SU-DHL-6 (cell line): ENCODE measurements around the gene TRIP10.

Experiments
- H2AFZ ChIP-seq: fragments of 200-600 bp; sonication (generic); 2 replicates; pipeline ENCODE4 v1.6.1; 2014; ENCODE audit warnings: low read depth, mild to moderate bottlenecking, moderate library complexity, mixed read lengths, antibody characterized with exemption, low read length; ENCODE audit not compliant: severe bottlenecking
- H3F3A ChIP-seq: fragments of 200-600 bp; shearing (Covaris generic); 2 replicates; pipeline ENCODE4 v1.6.0; 2016; ENCODE audit warnings: antibody characterized with exemption, mild to moderate bottlenecking; ENCODE audit not compliant: insufficient read depth
- H3K27ac ChIP-seq: fragments of 200-600 bp; sonication (generic); 2 replicates; pipeline ENCODE4 v1.5.1; 2016; ENCODE audit warnings: low read depth, mild to moderate bottlenecking, low read length, moderate library complexity, mixed read lengths
- H3K27me3 ChIP-seq: fragments of 200-600 bp; sonication (generic), shearing (Covaris generic); 2 replicates; pipeline ENCODE4 v1.6.0; 2014; ENCODE audit warnings: mild to moderate bottlenecking, low read length
- H3K36me3 ChIP-seq: fragments of 200-600 bp; sonication (generic); 2 replicates; pipeline ENCODE4 v1.6.1; 2014; ENCODE audit warnings: mild to moderate bottlenecking, low read length, mixed read lengths
- H3K4me2 ChIP-seq: fragments of 300-600, 200-600 bp; shearing (Covaris generic), sonication (generic); 2 replicates; pipeline ENCODE4 v1.6.0; 2014; ENCODE audit warnings: low read length, low read depth, mild to moderate bottlenecking; ENCODE audit not compliant: poor library complexity, severe bottlenecking
- H3K4me3 ChIP-seq: fragments of 200-600 bp; sonication (generic); 2 replicates; pipeline ENCODE4 v1.5.1; 2014; ENCODE audit warnings: antibody characterized with exemption, low read length, mild to moderate bottlenecking, mixed read lengths; ENCODE audit not compliant: insufficient read depth, poor library complexity, severe bottlenecking
- H3K79me2 ChIP-seq: fragments of 200-600 bp; sonication (generic); 2 replicates; pipeline ENCODE4 v1.6.1; 2014; ENCODE audit warnings: mild to moderate bottlenecking, low read length, moderate library complexity; ENCODE audit not compliant: insufficient read depth
- H3K9ac ChIP-seq: fragments of 200-600 bp; sonication (generic); 2 replicates; pipeline ENCODE4 v1.7.0; 2014; ENCODE audit warnings: mild to moderate bottlenecking, low read length
- H3K9me2 ChIP-seq: fragments of 200-600 bp; sonication (generic); replicated peaks from 2 replicates; pipeline ENCODE4 v1.6.1; 2014; ENCODE audit warnings: low read length; ENCODE audit not compliant: insufficient read depth
- H3K9me3 ChIP-seq: fragments of 200-600 bp; sonication (generic); 2 replicates; pipeline ENCODE4 v1.6.1; 2014; ENCODE audit warnings: low read length, mixed read lengths; ENCODE audit not compliant: insufficient read depth
- H4K20me1 ChIP-seq: fragments of 200-600 bp; sonication (generic); 2 replicates; pipeline ENCODE4 v1.6.1; 2014; ENCODE audit warnings: low read depth, mild to moderate bottlenecking, antibody characterized with exemption, low read length, moderate library complexity, mixed read lengths
- CTCF ChIP-seq: fragments of 200-600 bp; sonication (generic); IDR thresholded peaks from one replicate; pipeline ENCODE4 v1.5.1; 2017; ENCODE audit warnings: antibody characterized with exemption, mild to moderate bottlenecking, low read length, moderate library complexity; ENCODE audit not compliant: insufficient read depth, poor library complexity, severe bottlenecking
- EZH2phosphoT487 ChIP-seq: fragments of 200-600 bp; sonication (generic), shearing (Covaris generic); conservative IDR thresholded peaks from 2 replicates; pipeline ENCODE4 v1.6.1; 2018; ENCODE audit warnings: mild to moderate bottlenecking, antibody characterized with exemption, low read length, moderate library complexity, mixed read lengths

TRIP10 gene

GRCh38 chr19:6772028-6772865 is 32.8 kb downstream of the TRIP10 start, which contains the start of gene VAV1:
VAV1 (plus strand) TSS chr19:6772708; CDS start chr19:6772808, 100 bp downstream.
- H4K20me1 ChIP-seq: peaks cover 3% of the 10 kb centered on the region; the same call in 1 of the 2 replicates
- peak within 1 kb of the TSS; percentile 79 for H3K4me2 ChIP-seq
- H3K36me3 ChIP-seq: no peaks in the 10 kb centered on the region
- H3K4me3 ChIP-seq: peak within 1 kb of the TSS; percentile 91
- H3F3A ChIP-seq: peaks cover 20% of the 10 kb centered on the region
- peaks cover 43% of the 10 kb centered on the region for H3K79me2 ChIP-seq
- TF ChIP-seq EZH2phosphoT487 (no peak), CTCF (peak; percentile 17)
- H3K27me3 ChIP-seq: no peaks in the 10 kb centered on the region
- H3K27ac ChIP-seq: peak within 1 kb of the TSS; percentile 90
- H3K9me2 ChIP-seq: no peaks in the 10 kb centered on the region
- no peaks in the 10 kb centered on the region for H3K9me3 ChIP-seq
- H3K9ac ChIP-seq: peak within 1 kb of the TSS; percentile 91
- H2AFZ ChIP-seq: peak within 1 kb of the TSS; percentile 37

DNA sequence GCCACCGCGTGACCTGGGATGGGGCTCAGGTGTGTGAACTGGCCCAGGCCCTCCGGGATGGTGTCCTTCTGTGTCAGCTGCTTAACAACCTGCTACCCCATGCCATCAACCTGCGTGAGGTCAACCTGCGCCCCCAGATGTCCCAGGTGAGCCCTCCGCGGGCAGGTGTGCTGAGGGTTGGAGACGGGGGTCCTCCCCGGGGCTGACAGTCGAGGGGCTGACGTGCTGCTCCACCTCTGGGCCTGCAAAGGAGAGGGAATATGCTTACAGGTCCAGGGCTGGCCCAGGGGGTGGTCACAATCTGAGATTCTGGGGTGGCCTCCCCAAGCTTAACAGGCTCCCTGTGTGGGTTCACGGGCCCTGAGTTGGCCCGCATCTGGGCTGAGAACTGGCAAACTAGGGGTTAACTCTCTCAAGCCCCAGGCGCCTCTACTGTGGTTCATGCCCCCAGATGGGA is 33.4 kb downstream of the TRIP10 start:
- Histone ChIP-seq H3K9me3 (no peaks in the 10 kb centered on the region), H4K20me1 (peaks cover 3% of the 10 kb centered on the region; the same call in 1 of the 2 replicates), H3K9ac (peak overlapping the region; percentile 91), H3F3A (peaks cover 18% of the 10 kb centered on the region), H3K27ac (peak overlapping the region; percentile 90), H3K4me2 (peak overlapping the region; percentile 79), H3K79me2 (peaks cover 50% of the 10 kb centered on the region), H3K36me3 (no peaks in the 10 kb centered on the region), H3K4me3 (peak overlapping the region; percentile 91), H2AFZ (no peak overlapping the region), H3K9me2 (no peaks in the 10 kb centered on the region), H3K27me3 (no peaks in the 10 kb centered on the region)
- TF ChIP-seq CTCF: no peak
- no peak for TF ChIP-seq EZH2phosphoT487

DNA sequence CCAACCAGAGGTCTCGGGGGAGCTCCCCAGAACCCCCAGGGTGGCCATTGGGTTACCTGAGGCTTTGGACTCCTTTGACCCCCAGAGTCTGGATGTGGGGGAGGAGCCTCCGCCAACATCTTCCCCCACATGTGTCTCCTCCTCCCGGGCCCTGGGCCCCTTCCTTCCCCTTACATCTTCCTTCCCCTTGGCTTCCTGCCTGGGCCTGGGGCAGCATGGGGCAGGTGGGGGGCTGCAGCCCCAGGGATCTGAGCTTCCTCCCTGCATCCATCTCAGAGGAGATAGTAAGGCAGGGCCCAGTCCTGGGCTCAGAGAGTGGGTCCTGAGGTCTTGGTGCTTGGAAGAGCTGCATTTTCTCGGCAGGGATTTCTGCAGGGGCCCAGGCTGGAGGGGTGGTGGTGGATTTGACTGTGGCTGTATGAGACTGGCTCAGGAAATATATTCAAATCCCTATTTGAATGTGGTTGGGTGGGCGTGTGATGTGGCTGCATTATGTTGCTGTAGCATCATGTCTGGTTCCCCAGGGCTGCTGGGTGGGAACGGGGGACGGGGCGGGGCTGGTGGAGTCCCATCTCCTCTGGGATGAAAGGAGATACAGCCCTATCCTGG is 33.9 kb downstream of the TRIP10 start:
- Histone ChIP-seq H4K20me1 (peaks cover 3% of the 10 kb centered on the region; the same call in 1 of the 2 replicates), H3K36me3 (no peaks in the 10 kb centered on the region), H2AFZ (no peak overlapping the region), H3K4me3 (peak overlapping the region; percentile 91), H3K9me2 (no peaks in the 10 kb centered on the region), H3K4me2 (peak overlapping the region; percentile 79), H3F3A (peaks cover 13% of the 10 kb centered on the region), H3K9ac (peak overlapping the region; percentile 91), H3K9me3 (no peaks in the 10 kb centered on the region), H3K27me3 (no peaks in the 10 kb centered on the region), H3K79me2 (peaks cover 55% of the 10 kb centered on the region), H3K27ac (peak overlapping the region; percentile 90)
- no peak for TF ChIP-seq CTCF
- TF ChIP-seq EZH2phosphoT487: no peak
